Measurements from ENCODE around the gene NINJ2. TPM values are rescaled to one million over a fixed set of nuclear protein-coding genes. Genes with fewer than 3 reads are reported as not detected.

Gene NINJ2
- total RNA-seq, 2 experiments from 2014 or later = 2.2 to 2.5 TPM

DNA sequence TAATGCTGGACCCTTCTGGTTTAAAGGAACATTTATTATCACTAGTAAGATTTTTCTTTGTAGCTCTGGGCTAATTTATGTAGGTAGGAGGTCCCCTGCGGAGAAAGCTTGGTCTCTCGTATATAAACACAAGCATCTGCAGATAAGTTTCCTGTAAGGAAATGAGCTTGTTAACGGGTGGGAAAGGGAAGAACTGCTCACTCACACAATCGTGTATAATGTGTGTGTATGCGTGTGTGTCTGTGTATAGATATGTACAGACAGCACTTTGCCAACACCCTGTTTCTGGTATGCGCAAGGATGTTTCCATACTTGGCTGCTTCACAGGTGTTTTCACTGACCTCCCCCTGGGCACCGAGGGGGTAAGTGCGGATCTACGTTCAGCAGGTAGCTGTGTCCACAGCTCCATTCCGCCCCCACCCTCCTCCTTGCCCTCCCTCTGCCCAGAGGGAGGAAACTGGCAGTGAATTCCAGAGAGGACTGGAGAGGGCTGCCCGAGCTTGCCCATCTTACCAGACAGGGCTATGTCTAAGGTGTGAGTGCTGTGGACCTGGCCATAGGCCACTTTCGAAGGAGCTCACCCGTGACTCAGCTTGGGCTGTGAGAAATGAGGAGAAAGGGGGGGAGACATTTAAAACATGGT is 65.2 kb downstream of the NINJ2 start:
- ATAC-seq (no peak), DNase-seq (no peak)
- TF ChIP-seq, protein P1, sequence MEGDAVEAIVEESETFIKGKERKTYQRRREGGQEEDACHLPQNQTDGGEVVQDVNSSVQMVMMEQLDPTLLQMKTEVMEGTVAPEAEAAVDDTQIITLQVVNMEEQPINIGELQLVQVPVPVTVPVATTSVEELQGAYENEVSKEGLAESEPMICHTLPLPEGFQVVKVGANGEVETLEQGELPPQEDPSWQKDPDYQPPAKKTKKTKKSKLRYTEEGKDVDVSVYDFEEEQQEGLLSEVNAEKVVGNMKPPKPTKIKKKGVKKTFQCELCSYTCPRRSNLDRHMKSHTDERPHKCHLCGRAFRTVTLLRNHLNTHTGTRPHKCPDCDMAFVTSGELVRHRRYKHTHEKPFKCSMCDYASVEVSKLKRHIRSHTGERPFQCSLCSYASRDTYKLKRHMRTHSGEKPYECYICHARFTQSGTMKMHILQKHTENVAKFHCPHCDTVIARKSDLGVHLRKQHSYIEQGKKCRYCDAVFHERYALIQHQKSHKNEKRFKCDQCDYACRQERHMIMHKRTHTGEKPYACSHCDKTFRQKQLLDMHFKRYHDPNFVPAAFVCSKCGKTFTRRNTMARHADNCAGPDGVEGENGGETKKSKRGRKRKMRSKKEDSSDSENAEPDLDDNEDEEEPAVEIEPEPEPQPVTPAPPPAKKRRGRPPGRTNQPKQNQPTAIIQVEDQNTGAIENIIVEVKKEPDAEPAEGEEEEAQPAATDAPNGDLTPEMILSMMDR (IDR thresholded peaks at IDR 0.05) = no peak
- Mint-ChIP-seq H3K27ac (no peak overlapping the region), H3K4me1 (ENCODE audit: low read depth) (no peaks in the 10 kb centered on the region), H3K9me3 (no peaks in the 10 kb centered on the region), H3K27me3 (no peaks in the 10 kb centered on the region), H3K36me3 (ENCODE audit: low read depth) (no peaks in the 10 kb centered on the region), H3K4me3 (no peak overlapping the region)
- CTCF ChIA-PET = interaction anchor here (0.6 to 2.1 kb wide), 7 partner anchors 12 to 985 kb away, joined by 3 to 9 read pairs (median 3); no protein-coding TSS in a partner anchor
- POLR2A ChIA-PET = no interaction called here
- intact Hi-C loops (cut with micrococcal nuclease) = no loop called here

DNA sequence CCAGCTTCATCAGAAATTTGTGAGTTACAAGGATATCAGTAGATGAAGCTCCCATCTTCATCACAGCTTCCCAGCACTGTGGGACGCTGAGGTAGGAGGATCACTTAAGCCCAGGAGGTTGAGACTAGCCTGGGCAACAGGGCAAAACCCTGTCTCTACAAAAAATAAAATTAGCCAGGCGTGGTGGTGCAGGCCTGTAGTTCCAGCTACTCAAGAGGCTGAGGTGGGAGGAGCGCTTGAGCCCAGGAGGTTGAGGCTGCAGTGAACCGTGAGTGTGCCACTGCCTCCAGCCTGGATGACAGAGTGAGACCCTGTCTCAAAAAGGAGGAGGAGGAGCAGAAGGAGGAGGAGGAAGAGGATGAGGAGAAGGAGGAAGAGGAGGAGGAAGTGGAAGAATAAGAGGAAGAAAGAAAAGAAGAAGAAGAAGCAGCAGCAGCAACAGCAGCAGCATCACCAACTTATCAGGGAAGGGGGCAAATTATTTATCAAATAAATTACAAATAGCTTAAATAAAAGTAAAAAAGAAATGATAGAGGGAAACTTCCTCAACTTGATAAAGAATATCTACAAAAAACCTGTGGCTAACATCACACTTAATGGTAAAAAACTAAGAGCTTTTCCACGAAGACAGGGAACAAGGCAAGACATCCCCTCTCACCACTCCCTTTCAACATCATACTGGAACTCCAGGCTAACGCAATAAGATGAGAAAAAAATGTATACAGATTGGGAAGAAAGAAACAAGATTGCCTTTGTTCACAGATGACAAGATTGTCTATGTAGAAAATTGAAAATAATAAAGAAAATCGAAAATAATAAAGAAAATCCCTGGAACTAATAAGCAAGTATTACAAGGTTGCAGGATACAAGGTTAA is 69.6 kb downstream of the NINJ2 start:
- Mint-ChIP-seq H3K27me3 (no peaks in the 10 kb centered on the region), H3K4me3 (no peak overlapping the region), H3K4me1 (ENCODE audit: low read depth) (no peaks in the 10 kb centered on the region), H3K9me3 (no peaks in the 10 kb centered on the region), H3K36me3 (ENCODE audit: low read depth) (no peaks in the 10 kb centered on the region), H3K27ac (no peak overlapping the region)
- TF ChIP-seq, protein P1 (IDR thresholded peaks at IDR 0.05) = no peak
- ChIA-PET POLR2A (interaction anchor here (1.4 kb wide), 1 partner anchor 9 kb away, joined by 4 read pairs; no protein-coding TSS in a partner anchor), CTCF (interaction anchor here (0.8 kb wide), 1 partner anchor 221 kb away, joined by 3 read pairs; no protein-coding TSS in a partner anchor)
- DNase-seq (no peak), ATAC-seq (no peak)
- intact Hi-C loops (cut with micrococcal nuclease) = no loop called here

DNA sequence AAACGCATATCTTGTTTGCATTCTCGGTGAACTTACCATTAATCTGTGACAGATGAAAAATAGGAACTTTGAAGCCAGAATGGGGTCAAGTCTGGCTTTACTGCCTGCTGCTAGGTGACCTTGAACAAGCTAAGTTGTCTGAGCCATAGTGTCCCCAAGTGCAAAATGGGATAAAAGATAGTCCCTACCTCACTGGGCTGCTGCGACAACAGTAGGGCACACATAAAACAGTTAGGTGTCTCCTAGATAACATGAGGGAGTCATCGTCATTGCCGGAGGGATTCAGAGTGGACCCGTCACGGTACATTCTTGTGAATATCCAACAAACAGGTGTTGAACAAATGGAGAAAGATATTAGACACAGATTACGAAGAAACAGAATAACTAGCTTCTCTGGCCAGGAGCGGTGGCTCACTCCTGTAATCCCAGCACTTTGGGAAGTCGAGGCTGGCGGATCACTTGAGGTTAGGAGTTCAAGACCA is 71.2 kb downstream of the NINJ2 start:
- no peaks in the 10 kb centered on the region for H3K9me3 Mint-ChIP-seq
- H3K27ac Mint-ChIP-seq = no peak overlapping the region
- TF ChIP-seq, protein P1 (IDR thresholded peaks at IDR 0.05) = no peak
- DNase-seq = no peak
- intact Hi-C loops (cut with micrococcal nuclease) = no loop called here
- H3K4me1 Mint-ChIP-seq (ENCODE audit: low read depth) = no peaks in the 10 kb centered on the region
- ChIA-PET CTCF (interaction anchor here (0.9 to 1.5 kb wide), 5 partner anchors 8 to 526 kb away, joined by 3 to 5 read pairs (median 3); no protein-coding TSS in a partner anchor), POLR2A (no interaction called here)
- no peaks in the 10 kb centered on the region for H3K36me3 Mint-ChIP-seq (ENCODE audit: low read depth)
- no peak for ATAC-seq
- H3K4me3 Mint-ChIP-seq = no peak overlapping the region
- no peaks in the 10 kb centered on the region for H3K27me3 Mint-ChIP-seq

DNA sequence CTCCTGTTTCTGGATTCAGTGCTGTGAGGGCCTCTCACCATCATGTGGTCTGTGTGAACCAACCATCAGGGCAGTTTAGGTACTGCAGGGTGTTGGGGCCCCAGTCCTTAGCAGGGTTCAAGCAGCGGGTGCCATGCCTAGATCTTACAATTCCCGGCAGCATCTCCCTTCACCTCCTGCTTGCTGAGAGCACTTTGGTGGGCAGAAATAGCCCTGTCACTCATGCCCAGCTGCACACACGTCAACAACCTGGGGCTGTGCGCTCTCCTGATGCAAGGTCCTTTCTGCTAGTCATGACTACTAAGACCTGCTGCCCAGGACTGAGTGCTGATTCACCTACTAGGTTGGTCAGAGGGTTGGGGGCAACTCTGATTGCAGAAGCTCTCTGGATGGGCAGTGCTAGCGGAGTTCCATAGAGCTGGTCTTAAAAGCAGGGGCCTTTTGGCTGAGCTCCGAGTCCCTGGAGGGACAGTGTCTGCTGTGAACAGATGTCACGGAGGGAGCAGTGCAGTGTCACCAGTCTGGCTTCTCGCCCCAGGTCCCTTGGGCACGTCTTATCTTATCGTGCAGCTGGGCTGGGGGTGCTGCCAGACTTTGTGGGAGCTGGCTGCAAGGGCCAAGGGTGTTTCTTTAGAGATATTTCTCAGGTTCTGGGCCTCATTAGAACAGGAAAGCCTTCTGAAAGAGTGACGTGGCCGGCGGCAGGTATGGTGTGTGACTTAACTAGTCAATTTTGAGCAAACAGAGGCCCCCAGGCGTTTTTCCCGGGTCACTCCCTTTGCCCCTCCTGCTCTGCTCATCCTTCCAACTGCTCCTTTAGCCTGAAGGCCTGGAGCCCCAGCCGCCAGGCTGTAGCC is 71.8 kb downstream of the NINJ2 start:
- no peaks in the 10 kb centered on the region for H3K4me1 Mint-ChIP-seq (ENCODE audit: low read depth)
- ChIA-PET POLR2A (no interaction called here), CTCF (interaction anchor here (0.9 to 1.5 kb wide), 5 partner anchors 9 to 527 kb away, joined by 3 to 5 read pairs (median 3); no protein-coding TSS in a partner anchor)
- H3K36me3 Mint-ChIP-seq (ENCODE audit: low read depth) = no peaks in the 10 kb centered on the region
- H3K4me3 Mint-ChIP-seq = no peak overlapping the region
- ATAC-seq (peak; percentile 73), DNase-seq (no peak)
- TF ChIP-seq, protein P1 (IDR thresholded peaks at IDR 0.05) = no peak
- no peaks in the 10 kb centered on the region for H3K27me3 Mint-ChIP-seq
- H3K27ac Mint-ChIP-seq = no peak overlapping the region
- intact Hi-C loops (cut with micrococcal nuclease) = no loop called here
- no peaks in the 10 kb centered on the region for H3K9me3 Mint-ChIP-seq
